Measurements from ENCODE around the gene IGHMBP2.

GRCh38 chr11:68863553-68864265 is 40.0 kb upstream of the IGHMBP2 start:
- TF ChIP-seq CTCF (IDR thresholded peaks at IDR 0.05; ENCODE audit: low read depth, low read length) (no peak), POLR2A (IDR thresholded peaks at IDR 0.05; ENCODE audit: extremely low read depth, insufficient read length) (no peak), MAX (IDR thresholded peaks at IDR 0.05; ENCODE audit: low read depth, low read length) (no peak), MYC (IDR thresholded peaks at IDR 0.05; ENCODE audit: low read depth, low read length) (no peak)

All from NB4 (cell line).